ENCODE data around the gene GFM1.

GRCh38 chr3:158696618-158697017 is 52.3 kb downstream of the GFM1 start:
- TF ChIP-seq CTCF (IDR thresholded peaks at IDR 0.05; ENCODE audit: extremely low read depth in 1 of 2, insufficient read depth in 1 of 2, low read depth in 1 of 2, low read length in 2 of 2), result no peak
- TF ChIP-seq POLR2A (IDR thresholded peaks at IDR 0.05; ENCODE audit: low read depth, low read length), result no peak
- no peak for TF ChIP-seq POLR2AphosphoS5 (IDR thresholded peaks at IDR 0.05; ENCODE audit: insufficient read depth, low read depth, low read length)
- no peak for TF ChIP-seq EZH2 (IDR thresholded peaks at IDR 0.05; ENCODE audit: borderline replicate concordance, low read depth, low read length, severe bottlenecking)
- no peak for TF ChIP-seq MYC (IDR thresholded peaks at IDR 0.05; ENCODE audit: low read depth, low read length)
- no peak for TF ChIP-seq FOS (IDR thresholded peaks at IDR 0.05; ENCODE audit: borderline replicate concordance, insufficient read depth, low read length)
- TF ChIP-seq MAX (IDR thresholded peaks at IDR 0.05; ENCODE audit: insufficient read depth, insufficient read length), result no peak
- no peak for TF ChIP-seq JUN (IDR thresholded peaks at IDR 0.05; ENCODE audit: borderline replicate concordance, insufficient read depth, insufficient read length, low read depth)
- no peak for TF ChIP-seq GATA2 (IDR thresholded peaks at IDR 0.05; ENCODE audit: insufficient read depth, insufficient read length, low read depth, low read length)

All from endothelial cell of umbilical vein (primary cell).